H1 (cell line): ENCODE results near the gene TCHP. TPM values are rescaled to one million over a fixed set of nuclear protein-coding genes. Genes with fewer than 3 reads are reported as not detected.

Experiments used
- CTCF ChIA-PET: fragments of 300-600 bp; sonication (Branson Sonifier 250); formaldehyde crosslinking; loops from one replicate; lab custom pipeline; 2021; ENCODE audit not compliant: partially characterized antibody; lab: Charles Lee
- POLR2A ChIA-PET: fragments of 300-600 bp; sonication (Branson Sonifier 250); formaldehyde crosslinking; loops from one replicate; lab custom pipeline; 2021; ENCODE audit warnings: inconsistent platforms; ENCODE audit not compliant: partially characterized antibody; lab: Charles Lee
- DNase-seq, 2 experiments: peaks; one replicate each; pipeline versions ENCODE4 v3.0.0 to v3.0.0-alpha.2; 2010 to 2022; ENCODE audit warnings: low spot score in 2 of 2, low read depth in 1 of 2, mixed read lengths in 1 of 2
- FAIRE-seq: peaks from 2 replicates; lab custom pipeline; 2011; peaks lifted over from hg19 to GRCh38; lab: Jason Lieb, UNC
- H2AFZ ChIP-seq: 2 replicates; pipeline ENCODE4 v1.8.1; 2012; ENCODE audit warnings: low read length, inconsistent platforms
- H2AK5ac ChIP-seq: 2 replicates; pipeline ENCODE4 v1.6.1; 2013; ENCODE audit warnings: low read depth, low read length
- H2BK120ac ChIP-seq: replicated peaks from 2 replicates; pipeline ENCODE3; 2013; ENCODE audit warnings: low read depth, low read length, inconsistent platforms
- H2BK12ac ChIP-seq: 2 replicates; pipeline ENCODE4 v1.6.1; 2013; ENCODE audit warnings: low read depth, low read length
- H2BK15ac ChIP-seq: 2 replicates; pipeline ENCODE4 v1.6.1; 2013; ENCODE audit warnings: low read length
- H2BK20ac ChIP-seq: 2 replicates; pipeline ENCODE4 v1.6.1; 2013; ENCODE audit warnings: low read length
- H2BK5ac ChIP-seq: 2 replicates; pipeline ENCODE4 v1.6.1; 2013; ENCODE audit warnings: low read depth, low read length
- H3K14ac ChIP-seq: 2 replicates; pipeline ENCODE4 v1.6.1; 2013; ENCODE audit warnings: inconsistent platforms; ENCODE audit not compliant: insufficient read length
- H3K18ac ChIP-seq: 2 replicates; pipeline ENCODE4 v1.6.1; 2013; ENCODE audit warnings: low read length; ENCODE audit errors: extremely low read depth
- H3K23ac ChIP-seq: 2 replicates; pipeline ENCODE4 v1.6.1; 2013; ENCODE audit warnings: inconsistent platforms; ENCODE audit not compliant: insufficient read length
- H3K23me2 ChIP-seq: 2 replicates; pipeline ENCODE4 v1.6.1; 2013; ENCODE audit warnings: low read depth, low read length
- H3K27ac ChIP-seq: 2 replicates; pipeline ENCODE4 v1.6.1; 2011; ENCODE audit warnings: low read depth, low read length, inconsistent platforms
- H3K27me3 ChIP-seq, 4 experiments: replicated peaks in 1 of 4; 1 replicate in 1 of 4; 2 replicates in 3 of 4; pipeline versions ENCODE4 v1.6.1 to v1.8.1; 2011 to 2013; ENCODE audit warnings: low read length in 3 of 4, mild to moderate bottlenecking in 3 of 4, inconsistent platforms in 2 of 4, mixed read lengths in 2 of 4, moderate library complexity in 1 of 4; ENCODE audit not compliant: control insufficient read depth in 3 of 4, insufficient read depth in 3 of 4; ENCODE audit errors: extremely low read depth in 1 of 4
- H3K36me3 ChIP-seq, 4 experiments: 2 replicates each; pipeline versions ENCODE4 v1.6.1 to v1.8.1; 2011 to 2013; ENCODE audit warnings: mild to moderate bottlenecking in 4 of 4, low read length in 3 of 4, moderate library complexity in 2 of 4, control low read depth in 1 of 4, inconsistent platforms in 1 of 4; ENCODE audit not compliant: insufficient read depth in 4 of 4, control insufficient read depth in 2 of 4
- H3K4ac ChIP-seq: replicated peaks from 2 replicates; pipeline ENCODE3; 2013; ENCODE audit warnings: low read length, low read depth, mixed read lengths, inconsistent platforms; ENCODE audit not compliant: insufficient read length
- H3K4me1 ChIP-seq, 4 experiments: replicated peaks in 1 of 4; 1 replicate in 1 of 4; 2 replicates in 3 of 4; pipeline versions ENCODE4 v1.6.1 to v1.8.1; 2011 to 2013; ENCODE audit warnings: low read length in 3 of 4, inconsistent platforms in 2 of 4, mixed read lengths in 1 of 4; ENCODE audit not compliant: insufficient read depth in 4 of 4, control insufficient read depth in 3 of 4
- H3K4me2 ChIP-seq, 2 experiments: 2 replicates each; pipeline versions ENCODE4 v1.6.1 to v1.8.1; 2011 to 2013; ENCODE audit warnings: low read depth in 2 of 2, low read length in 2 of 2, control low read depth in 1 of 2, inconsistent platforms in 1 of 2, mild to moderate bottlenecking in 1 of 2; ENCODE audit not compliant: insufficient read depth in 1 of 2
- H3K4me3 ChIP-seq, 4 experiments: fragments of 200-600, 300-600 bp in 1 of 4; sonication (generic), shearing (Covaris generic), sonication (Bioruptor Twin) in 1 of 4; 2 replicates each; pipeline versions ENCODE4 v1.5.1 to v1.8.1; 2011 to 2016; ENCODE audit warnings: low read length in 4 of 4, low read depth in 3 of 4, control low read depth in 2 of 4, inconsistent platforms in 2 of 4, mild to moderate bottlenecking in 2 of 4, mixed read lengths in 1 of 4, moderate library complexity in 1 of 4; ENCODE audit not compliant: insufficient read depth in 2 of 4; ENCODE audit errors: extremely low read depth in 1 of 4
- H3K56ac ChIP-seq: replicated peaks from 2 replicates; pipeline ENCODE3; 2013; ENCODE audit warnings: low read depth, mild to moderate bottlenecking, mixed read lengths, low read length, inconsistent platforms; ENCODE audit not compliant: insufficient read length
- H3K79me1 ChIP-seq: 2 replicates; pipeline ENCODE4 v1.6.1; 2013; ENCODE audit warnings: low read depth, low read length, control low read depth
- H3K79me2 ChIP-seq, 2 experiments: 2 replicates each; pipeline versions ENCODE4 v1.6.1 to v1.8.1; 2012 to 2013; ENCODE audit warnings: low read length in 2 of 2, mild to moderate bottlenecking in 2 of 2, inconsistent platforms in 1 of 2; ENCODE audit not compliant: insufficient read depth in 2 of 2, control insufficient read depth in 1 of 2
- H3K9ac ChIP-seq, 4 experiments: replicated peaks in 1 of 4; 1 replicate in 1 of 4; 2 replicates in 3 of 4; pipeline versions ENCODE4 v1.6.1 to v1.8.1; 2011 to 2013; ENCODE audit warnings: low read depth in 3 of 4, low read length in 3 of 4, control low read depth in 2 of 4, mild to moderate bottlenecking in 2 of 4, moderate library complexity in 2 of 4, inconsistent platforms in 1 of 4; ENCODE audit errors: extremely low read depth in 1 of 4
- H3K9me3 ChIP-seq, 2 experiments: 2 replicates each; pipeline versions ENCODE4 v1.6.1 to v1.8.1; 2012 to 2013; ENCODE audit warnings: mild to moderate bottlenecking in 2 of 2, moderate library complexity in 2 of 2, control low read depth in 1 of 2, inconsistent platforms in 1 of 2, low read depth in 1 of 2, low read length in 1 of 2, mixed read lengths in 1 of 2; ENCODE audit not compliant: insufficient read depth in 2 of 2
- H4K20me1 ChIP-seq, 2 experiments: replicated peaks in 1 of 2; 2 replicates each; pipeline versions ENCODE3 to v1.8.1; 2011 to 2013; ENCODE audit warnings: inconsistent platforms in 2 of 2, low read length in 2 of 2, mild to moderate bottlenecking in 1 of 2; ENCODE audit not compliant: insufficient read depth in 2 of 2, control insufficient read depth in 1 of 2
- H4K5ac ChIP-seq: 2 replicates; pipeline ENCODE4 v1.6.1; 2013; ENCODE audit warnings: low read length, low read depth, mixed read lengths, inconsistent platforms; ENCODE audit not compliant: insufficient read length
- H4K8ac ChIP-seq: 2 replicates; pipeline ENCODE4 v1.8.0; 2013; ENCODE audit warnings: mild to moderate bottlenecking, moderate library complexity, low read length, inconsistent platforms; ENCODE audit not compliant: insufficient read depth; ENCODE audit errors: extremely low read depth
- H4K91ac ChIP-seq: replicated peaks from 2 replicates; pipeline ENCODE3; 2013; ENCODE audit warnings: low read length, mixed read lengths, inconsistent platforms; ENCODE audit not compliant: insufficient read length
- CTCF ChIP-seq, 3 experiments: IDR thresholded peaks; 1 replicate in 2 of 3; 2 replicates in 1 of 3; pipeline versions ENCODE4 v1.5.1 to v1.6.1; 2011; ENCODE audit warnings: low read length in 3 of 3, mild to moderate bottlenecking in 3 of 3, inconsistent platforms in 2 of 3, low read depth in 1 of 3, moderate library complexity in 1 of 3; ENCODE audit not compliant: insufficient read depth in 1 of 3; ENCODE audit errors: control extremely low read depth in 1 of 3
- POLR2A ChIP-seq, 2 experiments: IDR thresholded peaks; 1 replicate in 1 of 2; 2 replicates in 1 of 2; pipeline ENCODE4 v1.6.1; 2011; ENCODE audit warnings: low read depth in 2 of 2, low read length in 2 of 2, mild to moderate bottlenecking in 2 of 2; ENCODE audit errors: control extremely low read depth in 1 of 2
- RAD21 ChIP-seq, 2 experiments: IDR thresholded peaks in 1 of 2; conservative IDR thresholded peaks in 1 of 2; 2 replicates each; pipeline ENCODE4 v1.6.1; 2011; ENCODE audit warnings: low read depth in 2 of 2, low read length in 2 of 2, improper control_type of control experiment in 1 of 2, inconsistent platforms in 1 of 2, mild to moderate bottlenecking in 1 of 2, moderate library complexity in 1 of 2
- WGBS, 2 experiments: shearing (Covaris generic) in 1 of 2; methylation state at CpG; one replicate each; pipeline versions ENCODE4 v1.1.6 to v1.1.7; 2013 to 2015; ENCODE audit warnings: low lambda C conversion rate in 2 of 2, mixed read lengths in 2 of 2, inconsistent platforms in 1 of 2, low coverage in 1 of 2, missing lambda C conversion rate in 1 of 2; ENCODE audit not compliant: insufficient replicate concordance in 2 of 2, insufficient coverage in 1 of 2, insufficient read length in 1 of 2; ENCODE audit errors: extremely low coverage in 1 of 2, missing lambda C conversion rate in 1 of 2; 5-methylcytosine and 5-hydroxymethylcytosine counted together
- polyA plus RNA-seq, 7 experiments: library from polyadenylated mRNA; depleted of rRNA in 3 of 7; stranded (reverse) in 5 of 7; unstranded in 2 of 7; fragments of >200 nt in 5 of 7; fragments of 200-250 nt in 2 of 7; gene quantifications; 1 replicate in 5 of 7; 2 replicates in 1 of 7; 4 replicates in 1 of 7; pipeline versions ENCODE4 v1.2.1 to v1.2.3, GENCODE V29; 2011 to 2013; ENCODE audit warnings: missing spikeins in 2 of 7, mixed read lengths in 2 of 7
- total RNA-seq: library from RNA; stranded (reverse); fragmentation: NEBNext Ultra II Directional; extraction: Animal tissue kit (Norgen Biotek cat#: 25700); gene quantifications from 2 replicates; pipeline ENCODE4 v1.2.1, GENCODE V29; 2021

Gene TCHP
- total and polyA plus RNA-seq, 2 of the 8 experiments (the other 6 are each of a cell fraction or from before 2014, with no cell fraction given): 2.8 to 4.5 TPM

DNA sequence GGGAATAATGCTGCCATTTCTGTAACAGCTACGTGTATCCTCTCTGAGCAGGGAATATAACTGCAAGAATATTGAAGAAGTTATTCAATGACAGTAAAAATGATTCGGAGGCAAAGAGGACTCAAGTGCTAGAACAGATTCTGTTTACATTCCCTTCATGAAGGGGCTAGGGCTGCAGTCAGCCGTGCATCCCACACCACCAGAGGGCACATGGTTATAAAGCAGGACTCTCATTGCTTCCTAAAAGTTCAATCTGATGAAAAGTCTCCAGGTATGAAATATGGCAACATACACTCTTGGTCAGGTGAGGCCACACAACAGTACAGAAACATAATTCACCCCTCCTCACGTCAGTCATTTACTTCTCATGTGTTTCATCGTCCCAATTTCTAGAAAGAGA, 34.0 kb downstream of the TCHP start:
- Histone ChIP-seq H2BK120ac (no peak overlapping the region), H3K79me2 (no peaks in the 10 kb centered on the region), H3K79me1 (no peaks in the 10 kb centered on the region), H3K23me2 (no peaks in the 10 kb centered on the region), H3K4ac (no peak overlapping the region), H4K20me1 (no peaks in the 10 kb centered on the region), H3K56ac (no peak overlapping the region), H3K23ac (no peak overlapping the region), H4K5ac (no peak overlapping the region), H3K9ac (no peak overlapping the region), H3K4me3 (no peak overlapping the region), H3K18ac (no peak overlapping the region), H3K14ac (no peak overlapping the region), H4K8ac (no peak overlapping the region), H2AK5ac (no peak overlapping the region), H2BK20ac (no peak overlapping the region), H4K91ac (no peak overlapping the region), H3K9me3 (no peaks in the 10 kb centered on the region), H3K4me1 (no peaks in the 10 kb centered on the region), H2BK15ac (no peak overlapping the region), H2BK5ac (no peak overlapping the region), H3K27ac (no peak overlapping the region), H3K4me2 (no peak overlapping the region), H2AFZ (no peak overlapping the region), H3K27me3 (no peaks in the 10 kb centered on the region), H2BK12ac (no peak overlapping the region)
- ChIA-PET CTCF (interaction anchor here (0.8 to 10.4 kb wide), 13 partner anchors 9 to 168 kb away, joined by 3 to 114 read pairs (median 4); no protein-coding TSS in a partner anchor), POLR2A (interaction anchor here (0.6 kb wide), 1 partner anchor 134 kb away, joined by 3 read pairs; no protein-coding TSS in a partner anchor)
- 81% methylated on average over 5 of the region's 5 CpGs; no CpG with 5 or more reads in 1 of the 2 experiments for WGBS, 2 experiments
- no peak for DNase-seq
- FAIRE-seq: peak; percentile 55
- TF ChIP-seq POLR2A (IDR thresholded peaks at IDR 0.05; ENCODE audit: control extremely low read depth in 1 of 2, low read depth in 2 of 2, low read length in 2 of 2) (no peak), RAD21 (IDR thresholded peaks at IDR 0.05 in 1 of 2, conservative IDR thresholded peaks at IDR 0.05 in 1 of 2; ENCODE audit: low read depth in 2 of 2, low read length in 2 of 2) (peak; percentile 34 to 52; a peak in 2 of 4 replicates), CTCF (IDR thresholded peaks at IDR 0.05; ENCODE audit: control extremely low read depth in 1 of 3, insufficient read depth in 1 of 3, low read depth in 1 of 3, low read length in 3 of 3) (peak; percentile 39 to 51 (median 44); a peak in 3 of 4 replicates)
- TF ChIP-seq, all 59 proteins: peak for 2
- H3K36me3 ChIP-seq: peaks cover 4 to 30% (median 10%) of the 10 kb centered on the region in 4 experiments; a peak in 6 of 8 replicates
